ENCODE results near the gene IMPDH1. TPM values are rescaled to one million over a fixed set of nuclear protein-coding genes. Genes with fewer than 3 reads are reported as not detected.

IMPDH1 gene
- total RNA-seq, 1 donor from 2014 or later: 17.1 TPM

DNA sequence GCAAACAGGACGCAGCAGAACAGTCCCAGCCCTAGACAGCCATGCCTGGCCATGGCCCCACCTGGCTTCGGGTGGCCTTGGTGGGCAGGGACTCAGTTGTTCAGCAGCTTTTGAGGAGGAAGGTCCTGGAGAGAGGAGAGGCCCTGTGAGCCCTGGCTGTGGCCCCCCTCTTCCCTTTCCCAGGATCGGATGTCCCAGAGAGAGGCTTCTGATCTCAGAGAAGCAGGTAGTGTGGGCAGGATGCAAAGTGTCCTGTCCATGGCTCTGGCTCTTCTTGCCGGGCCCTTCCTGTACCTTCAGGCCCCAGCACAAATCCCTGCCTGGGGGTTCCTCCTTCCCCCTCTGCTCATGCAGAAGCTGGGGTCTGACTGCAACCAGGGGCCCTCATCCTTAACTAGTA lies 49.8 kb downstream of the IMPDH1 start:
- no peak for DNase-seq

DNA sequence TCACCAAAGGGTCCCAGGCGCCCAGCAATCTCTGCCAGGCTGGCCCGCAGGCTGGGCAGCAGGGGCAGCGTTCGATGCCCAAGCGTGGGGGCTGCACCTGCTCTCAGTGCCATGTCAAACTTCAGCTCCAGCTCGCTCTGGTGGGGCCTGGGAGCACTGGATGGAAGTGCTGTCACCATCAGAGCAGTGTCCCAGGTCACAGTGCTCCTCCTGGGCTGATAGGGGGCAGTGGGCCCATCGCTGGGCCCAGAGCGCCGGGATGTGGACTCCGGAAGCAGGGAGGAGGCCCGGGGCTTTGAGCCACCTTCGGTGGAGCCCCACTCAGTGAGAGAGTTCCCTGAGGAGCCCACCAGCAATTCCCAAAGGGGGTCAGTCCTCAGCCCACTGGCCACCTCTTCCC lies 50.4 kb downstream of the IMPDH1 start:
- no peak for DNase-seq

GRCh38 chr7:128358233-128358632 lies 51.5 kb downstream of the IMPDH1 start:
- no peak for DNase-seq

DNA sequence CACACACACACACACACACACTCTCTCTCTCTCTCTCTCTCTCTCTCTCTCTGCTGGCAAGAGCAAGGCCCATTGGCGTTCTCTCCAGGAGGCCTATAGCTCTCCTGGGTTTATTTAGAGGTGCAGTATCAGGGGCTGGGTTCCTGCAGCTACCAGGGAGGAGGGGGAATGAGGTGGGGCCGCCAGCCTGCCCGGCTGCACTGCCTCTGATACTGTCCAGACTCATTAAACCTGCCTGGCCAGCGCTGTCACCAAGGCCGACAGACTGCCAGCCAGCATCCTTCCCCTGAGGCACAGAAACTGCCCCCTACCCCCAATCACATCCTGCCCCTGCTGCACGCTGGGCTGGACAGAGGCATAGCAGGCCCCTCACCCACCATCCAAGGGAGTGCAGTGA lies 52.6 kb downstream of the IMPDH1 start:
- DNase-seq: no peak

- no peak for DNase-seq
Observed at GRCh38 chr7:128356546-128357216, 53.1 kb downstream of the IMPDH1 start.

- DNase-seq: no peak
Observed at GRCh38 chr7:128353610-128354009, 56.2 kb downstream of the IMPDH1 start.

DNA sequence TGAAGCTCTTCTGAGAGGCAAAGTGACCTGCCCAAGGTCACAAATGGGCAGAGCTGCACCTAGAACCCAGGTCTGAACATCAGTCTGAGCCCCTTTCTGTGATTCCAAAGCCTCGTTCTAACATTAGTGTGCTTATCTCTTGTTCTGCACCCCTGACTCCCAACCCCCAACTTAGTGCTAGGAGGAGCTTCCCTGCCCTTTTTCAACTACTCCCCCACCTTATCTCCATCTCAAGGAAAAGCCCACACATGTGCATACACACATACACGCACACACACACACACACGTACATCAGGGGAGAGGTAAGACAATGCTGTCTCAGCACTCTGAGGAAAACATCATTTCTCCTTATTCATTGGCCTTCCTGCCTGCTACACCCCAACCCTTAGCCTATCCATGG lies 56.6 kb downstream of the IMPDH1 start:
- DNase-seq: no peak

DNA sequence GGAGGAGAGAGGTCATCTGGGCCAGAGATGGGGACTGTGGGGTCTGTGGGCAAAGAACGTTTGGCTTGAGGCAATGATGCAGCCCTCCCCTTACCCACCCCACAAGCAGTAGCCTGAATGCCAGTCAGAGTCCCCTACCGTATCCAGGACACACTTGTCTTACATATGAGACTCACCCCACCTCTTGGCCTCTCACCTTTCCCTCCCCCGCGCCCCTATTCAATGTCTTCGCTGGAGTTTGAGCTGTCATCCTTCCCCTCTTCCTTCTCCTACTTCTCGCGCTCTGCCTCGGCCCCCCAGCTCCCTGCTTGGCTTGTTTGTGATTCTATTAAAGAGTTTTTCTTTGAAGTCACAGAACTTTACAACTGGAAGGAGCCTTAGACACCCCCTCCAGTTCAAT lies 57.1 kb downstream of the IMPDH1 start:
- no peak for DNase-seq

DNA sequence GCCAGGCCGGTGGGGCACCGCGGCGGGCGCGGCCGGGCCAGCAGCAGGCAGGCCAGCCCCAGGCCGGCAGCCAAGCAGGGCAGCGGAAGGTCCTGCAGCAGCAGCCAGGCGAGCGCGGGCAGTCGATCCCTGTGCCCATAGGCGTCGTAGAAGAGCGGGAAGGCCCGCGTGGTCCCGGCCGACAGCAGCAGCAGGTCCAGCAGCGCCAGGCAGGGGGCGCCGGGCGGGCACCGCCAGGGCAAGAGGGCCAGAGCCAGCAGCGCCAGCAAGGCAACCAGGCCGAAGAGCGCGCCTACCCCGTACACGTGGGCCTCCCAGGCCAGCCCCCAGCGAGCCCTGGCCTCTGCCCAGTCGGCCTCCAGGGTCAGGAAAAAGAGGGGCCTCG lies 57.6 kb downstream of the IMPDH1 start:
- no peak for DNase-seq

DNA sequence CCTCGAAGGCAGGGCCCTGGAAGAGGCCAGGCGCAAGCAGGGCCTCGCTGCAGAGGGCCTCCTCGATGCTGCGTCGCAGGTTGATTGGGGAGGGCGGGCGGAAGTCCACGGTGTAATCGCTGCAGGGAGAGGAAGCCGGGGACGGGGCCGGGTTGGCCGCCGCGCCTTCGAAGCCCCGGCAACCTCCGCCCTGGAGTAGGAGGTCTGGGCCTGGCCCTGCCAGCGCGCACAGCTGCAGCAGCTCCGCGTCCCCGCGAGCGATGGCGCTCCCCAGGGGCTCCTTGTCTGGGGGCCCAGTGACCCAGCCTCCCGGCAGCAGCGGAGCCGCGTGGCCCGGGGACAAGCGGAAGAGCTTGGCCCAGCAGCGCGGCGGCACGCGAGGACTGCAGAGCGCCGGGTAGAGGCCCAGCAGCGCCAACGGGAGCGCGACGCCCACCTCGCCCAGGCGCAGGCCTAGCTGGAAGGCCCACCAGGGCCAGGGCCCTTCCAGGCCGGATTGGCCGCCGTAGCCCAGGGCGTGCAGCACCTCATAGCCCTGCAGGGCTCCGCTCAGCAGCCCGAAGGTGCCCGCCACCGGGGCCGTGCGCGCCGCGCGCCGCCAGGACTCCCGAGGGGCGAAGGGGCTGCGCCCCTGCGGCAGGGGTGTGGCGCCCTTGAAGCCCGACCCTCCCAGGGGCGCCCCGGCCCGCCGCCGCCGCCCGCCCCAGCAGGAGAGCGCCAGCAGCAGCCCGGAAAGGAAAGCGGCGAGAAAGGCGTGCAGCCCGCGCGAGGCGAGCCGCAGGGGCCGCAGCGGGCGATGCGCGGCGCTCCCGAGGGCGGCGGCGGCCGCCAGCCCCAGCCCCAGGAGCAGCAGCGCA lies 58.3 kb downstream of the IMPDH1 start:
- DNase-seq: no peak

DNA sequence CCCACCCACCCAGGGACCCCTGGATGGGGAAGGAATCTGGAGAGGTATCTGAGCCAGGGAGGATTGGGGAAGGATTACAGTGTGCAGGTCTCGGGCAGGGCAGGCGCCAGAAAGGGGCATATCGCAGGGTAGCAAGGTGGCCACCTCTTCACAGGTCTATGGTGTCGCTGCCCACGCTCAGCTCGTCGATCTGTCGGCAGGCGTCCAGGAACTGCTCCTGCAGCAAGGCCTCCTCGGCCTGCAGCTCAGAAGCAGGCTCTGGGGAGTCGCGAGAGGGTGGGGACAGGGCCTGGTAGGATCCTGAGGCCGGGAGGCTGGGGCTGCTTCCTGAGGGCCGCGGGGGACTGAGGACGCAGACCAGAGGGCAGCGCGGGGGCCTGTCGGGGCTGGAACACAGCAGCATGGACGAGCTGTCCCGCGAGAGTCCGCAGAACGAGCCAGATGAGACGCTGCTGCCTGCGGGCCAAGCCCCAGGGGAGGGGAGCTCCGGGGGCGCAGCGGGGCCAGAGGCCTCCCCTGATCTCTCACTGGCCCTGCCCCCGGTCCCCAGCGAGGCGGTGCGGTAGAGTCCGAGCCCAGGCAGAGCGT lies 59.0 kb downstream of the IMPDH1 start:
- no peak for DNase-seq

GRCh38 chr7:128349466-128349825 lies 60.3 kb downstream of the IMPDH1 start:
- no peak for DNase-seq

DNA sequence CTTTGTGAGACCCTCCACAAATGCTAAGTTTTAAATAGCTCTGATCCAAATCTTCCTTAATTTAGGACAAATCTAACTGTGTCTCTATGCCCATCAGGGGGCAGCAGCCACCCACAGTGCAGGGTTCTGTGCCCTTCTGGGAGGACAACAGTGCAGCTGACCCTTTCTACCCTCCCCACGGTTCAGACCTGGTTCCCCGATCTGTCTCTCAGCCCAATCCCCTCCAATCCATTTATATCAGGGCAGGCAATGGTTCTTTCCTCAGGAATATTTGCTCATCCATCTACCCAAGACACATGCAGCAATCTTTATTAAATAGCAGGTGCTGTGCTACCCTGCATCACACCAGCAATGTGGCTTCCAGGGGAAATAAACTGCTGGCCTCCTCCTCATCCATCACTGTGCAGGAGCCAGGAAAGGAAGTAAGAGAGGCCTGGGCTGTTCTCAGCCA lies 62.1 kb downstream of the IMPDH1 start:
- DNase-seq: no peak

DNA sequence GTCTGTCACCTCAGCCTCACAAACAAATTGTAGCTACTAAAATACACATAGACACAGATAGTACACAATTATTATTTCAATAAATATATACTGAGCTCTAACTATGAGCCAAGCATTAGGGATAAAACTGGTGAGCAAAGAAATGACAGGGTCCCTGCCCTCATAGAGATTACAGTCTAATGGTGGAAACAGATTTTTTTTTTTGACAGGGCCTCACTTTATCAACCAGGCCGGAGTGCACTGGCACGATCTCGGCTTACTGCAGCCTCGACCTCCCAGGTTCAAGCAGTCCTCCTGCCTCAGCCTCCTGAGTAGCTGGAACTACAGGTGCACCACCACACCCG lies 65.4 kb downstream of the IMPDH1 start:
- DNase-seq: no peak

GRCh38 chr7:128343554-128344430 lies 66.0 kb downstream of the IMPDH1 start, which contains the start of gene RBM28:
TSS of gene RBM28 (minus strand) at chr7:128343908. CDS start at chr7:128343793, 115 bp downstream.
- peak; percentile 91 for DNase-seq

Small RNA genes within 50 kb of the gene (small RNA-seq; reads per million reads assigned to genes)
- gene AC010655.1 (ENCODE audit: low replicate concordance) (not detected), gene RNU7-27P (ENCODE audit: low replicate concordance) (not detected), gene RNU7-54P (ENCODE audit: low replicate concordance) (not detected)

Other genes starting within 250 kb of the IMPDH1 start
- 0.59 TPM for gene LEP, start 168.7 kb downstream of the IMPDH1 start, total RNA-seq
- 23.2 TPM for gene RBM28, start 66.1 kb downstream of the IMPDH1 start, total RNA-seq
- 4.1 TPM for gene PRRT4, start 48.3 kb downstream of the IMPDH1 start, total RNA-seq
- gene HILPDA, start 45.9 kb upstream of the IMPDH1 start, total RNA-seq: 44.1 TPM
- gene METTL2B, start 66.8 kb upstream of the IMPDH1 start, total RNA-seq: 22.5 TPM

All from skin of body (tissue), 3 donors.